GM06990 (cell line): ENCODE results near the gene EPO.

Source experiments
- DNase-seq: peaks from one replicate; pipeline ENCODE4 v3.0.0-alpha.2; 2011; ENCODE audit not compliant: insufficient read length; ENCODE audit errors: extremely low read depth
- H3K27me3 ChIP-seq: replicated peaks from 2 replicates; pipeline ENCODE4 v1.6.0; 2011; ENCODE audit warnings: low read length; ENCODE audit not compliant: control insufficient read depth, insufficient read depth
- H3K36me3 ChIP-seq: 2 replicates; pipeline ENCODE4 v1.5.1; 2011; ENCODE audit warnings: low read length; ENCODE audit not compliant: control insufficient read depth, insufficient read depth
- H3K4me3 ChIP-seq: replicated peaks from 2 replicates; pipeline ENCODE4 v1.5.1; 2011; ENCODE audit warnings: low read depth, mild to moderate bottlenecking, control low read depth, low read length
- CTCF ChIP-seq: IDR thresholded peaks from 2 replicates; pipeline ENCODE4 v1.5.1; 2011; ENCODE audit warnings: low read length, control low read depth, mild to moderate bottlenecking, inconsistent platforms; ENCODE audit not compliant: insufficient read depth, poor library complexity, severe bottlenecking

EPO gene

GRCh38 chr7:100679129-100679926 lies 40.9 kb upstream of the EPO start:
- H3K4me3 ChIP-seq: no peak overlapping the region
- H3K36me3 ChIP-seq: peaks cover 52% of the 10 kb centered on the region
- no peaks in the 10 kb centered on the region for H3K27me3 ChIP-seq
- no peak for TF ChIP-seq CTCF
- no peak for DNase-seq

- H3K36me3 ChIP-seq: peaks cover 59% of the 10 kb centered on the region
- H3K27me3 ChIP-seq: no peaks in the 10 kb centered on the region
- no peak overlapping the region for H3K4me3 ChIP-seq
- TF ChIP-seq CTCF: no peak
- DNase-seq: no peak
Observed at GRCh38 chr7:100679927-100680575, 40.2 kb upstream of the EPO start.

- H3K4me3 ChIP-seq: no peak overlapping the region
- TF ChIP-seq CTCF: no peak
- peaks cover 65% of the 10 kb centered on the region for H3K36me3 ChIP-seq
- no peaks in the 10 kb centered on the region for H3K27me3 ChIP-seq
- DNase-seq: no peak
Observed at GRCh38 chr7:100680576-100681271, 39.5 kb upstream of the EPO start.

GRCh38 chr7:100681491-100682227 lies 38.6 kb upstream of the EPO start:
- Histone ChIP-seq H3K4me3 (no peak overlapping the region), H3K27me3 (no peaks in the 10 kb centered on the region), H3K36me3 (peaks cover 66% of the 10 kb centered on the region)
- TF ChIP-seq CTCF: no peak
- DNase-seq: no peak

- no peaks in the 10 kb centered on the region for H3K27me3 ChIP-seq
- H3K36me3 ChIP-seq: peaks cover 63% of the 10 kb centered on the region
Observed at GRCh38 chr7:100682228-100682741, 38.0 kb upstream of the EPO start.

More at GRCh38 chr7:100682228-100682741, 38.0 kb upstream of the EPO start:
- no peak for TF ChIP-seq CTCF
- no peak for DNase-seq
- H3K4me3 ChIP-seq: no peak overlapping the region
